B cell (primary cell): ENCODE results near the gene ARL4A. TPM values are rescaled to one million over a fixed set of nuclear protein-coding genes. Genes with fewer than 3 reads are reported as not detected.

Source experiments
- ATAC-seq: fragments of 200-7000 bp; cut with Tn5 transposase; one replicate; pipeline ENCODE4 v1.10.0; 2021; ENCODE audit warnings: low read depth, mild to moderate bottlenecking, moderate number of reproducible peaks, moderate library complexity
- CTCF ChIA-PET: fragments of 350-600 bp; sonication (Branson Sonifier 250); formaldehyde crosslinking; loops from one replicate; lab custom pipeline; 2021; ENCODE audit warnings: antibody characterized with exemption, inconsistent platforms; lab: Charles Lee
- POLR2A ChIA-PET: fragments of 350-600 bp; sonication (Branson Sonifier 250); formaldehyde crosslinking; loops from one replicate; lab custom pipeline; 2021; ENCODE audit warnings: antibody characterized with exemption; lab: Charles Lee
- DNase-seq: peaks from one replicate; pipeline ENCODE4 v3.0.0; 2013
- H2AFZ ChIP-seq: 2 replicates; pipeline ENCODE4 v1.6.1; 2012; ENCODE audit warnings: mild to moderate bottlenecking, low read depth, low read length; ENCODE audit not compliant: insufficient read depth, poor library complexity, severe bottlenecking
- H3K27ac ChIP-seq, 2 donors: 1 replicate in 1 of 2; 2 replicates in 1 of 2; pipeline ENCODE4 v1.5.1; 2012 to 2013; ENCODE audit warnings: low read length in 2 of 2, mild to moderate bottlenecking in 2 of 2, moderate library complexity in 1 of 2
- H3K27me3 ChIP-seq, 4 experiments: fragments of 200-600 bp in 1 of 4; sonication (generic) in 1 of 4; replicated peaks in 1 of 4; 1 replicate in 2 of 4; 2 replicates in 2 of 4; pipeline versions ENCODE4 v1.6.1 to v1.7.0; 2013 to 2016; ENCODE audit warnings: low read length in 3 of 4, mild to moderate bottlenecking in 2 of 4, mixed read lengths in 1 of 4, moderate library complexity in 1 of 4; ENCODE audit not compliant: insufficient read depth in 4 of 4, control insufficient read depth in 3 of 4; ENCODE audit errors: control extremely low read depth in 1 of 4
- H3K36me3 ChIP-seq, 2 experiments: replicated peaks in 1 of 2; 1 replicate in 1 of 2; 2 replicates in 1 of 2; pipeline versions ENCODE4 v1.6.1 to v1.7.1; 2013; ENCODE audit warnings: low read length in 1 of 2; ENCODE audit not compliant: insufficient read depth in 2 of 2, control insufficient read depth in 1 of 2; ENCODE audit errors: control extremely low read depth in 1 of 2, extremely low read depth in 1 of 2
- H3K4me1 ChIP-seq, 2 donors: fragments of 200-600 bp in 1 of 2; sonication (generic) in 1 of 2; 1 replicate in 1 of 2; 2 replicates in 1 of 2; pipeline versions ENCODE4 v1.5.1 to v1.6.1; 2013 to 2017; ENCODE audit warnings: low read length in 2 of 2; ENCODE audit not compliant: control insufficient read depth in 2 of 2, insufficient read depth in 2 of 2
- H3K4me2 ChIP-seq: replicated peaks from 2 replicates; pipeline ENCODE3; 2012; ENCODE audit warnings: mild to moderate bottlenecking, low read depth, low read length; ENCODE audit not compliant: poor library complexity, severe bottlenecking
- H3K4me3 ChIP-seq, 5 experiments: fragments of 200-600 bp in 1 of 5; sonication (generic) in 1 of 5; 1 replicate in 3 of 5; 2 replicates in 2 of 5; pipeline versions ENCODE4 v1.5.1 to v1.7.0; 2011 to 2016; ENCODE audit warnings: low read length in 4 of 5, mild to moderate bottlenecking in 4 of 5, low read depth in 2 of 5, control low read depth in 1 of 5, moderate library complexity in 1 of 5; ENCODE audit not compliant: insufficient read depth in 1 of 5; ENCODE audit errors: control extremely low read depth in 1 of 5, extremely low read depth in 1 of 5
- H3K79me2 ChIP-seq: fragments of 200-600 bp; sonication (generic); one replicate; pipeline ENCODE4 v1.6.0; 2016; ENCODE audit warnings: low read length; ENCODE audit not compliant: control insufficient read depth, insufficient read depth
- H3K9ac ChIP-seq: fragments of 200-600 bp; sonication (generic); 2 replicates; pipeline ENCODE4 v1.6.1; 2017; ENCODE audit warnings: mild to moderate bottlenecking, low read length, moderate library complexity
- H3K9me3 ChIP-seq, 3 donors: one replicate each; pipeline versions ENCODE4 v1.6.1 to v1.7.1; 2013; ENCODE audit warnings: low read length in 2 of 3; ENCODE audit not compliant: control insufficient read depth in 2 of 3, insufficient read depth in 1 of 3; ENCODE audit errors: control extremely low read depth in 1 of 3
- H4K20me1 ChIP-seq: 2 replicates; pipeline ENCODE4 v1.6.0; 2012; ENCODE audit warnings: mild to moderate bottlenecking, low read length; ENCODE audit not compliant: insufficient read depth, control insufficient read depth, poor library complexity, severe bottlenecking
- H3K27ac Mint-ChIP-seq: one replicate; pipeline ENCODE4 v1.8.0; 2021; ENCODE audit warnings: mixed read lengths
- H3K27me3 Mint-ChIP-seq: one replicate; pipeline ENCODE4 v1.8.0; 2021; ENCODE audit warnings: mixed read lengths
- H3K4me1 Mint-ChIP-seq: one replicate; pipeline ENCODE4 v1.8.0; 2021; ENCODE audit warnings: mixed read lengths
- H3K4me3 Mint-ChIP-seq: one replicate; pipeline ENCODE4 v1.8.0; 2021; ENCODE audit warnings: mixed read lengths
- H3K9me3 Mint-ChIP-seq: one replicate; pipeline ENCODE4 v1.8.0; 2022; ENCODE audit warnings: mixed read lengths; ENCODE audit not compliant: insufficient read depth
- CTCF ChIP-seq: fragments of 200-600 bp; IDR thresholded peaks from one replicate; pipeline ENCODE4 v1.8.0; 2022; ENCODE audit warnings: antibody characterized with exemption, mild to moderate bottlenecking
- EZH2 ChIP-seq: IDR thresholded peaks from 2 replicates; pipeline ENCODE4 v1.6.1; 2012; ENCODE audit warnings: borderline replicate concordance, low read depth, mild to moderate bottlenecking, moderate library complexity, low read length; ENCODE audit not compliant: insufficient read depth, poor library complexity, severe bottlenecking
- WGBS: methylation state at CpG from one replicate; pipeline ENCODE4 v1.1.5; 2013; ENCODE audit warnings: missing lambda C conversion rate; ENCODE audit not compliant: insufficient coverage; 5-methylcytosine and 5-hydroxymethylcytosine counted together
- intact Hi-C: fragments of 100-400 bp; cut with micrococcal nuclease; formaldehyde crosslinking; loops from one replicate; pipeline ENCODE4 v1.10.0; 2022
- polyA plus RNA-seq: library from polyadenylated mRNA; depleted of rRNA; stranded (reverse); fragments of >200 nt; gene quantifications from 2 replicates; pipeline ENCODE4 v1.2.3, GENCODE V29; 2012
- total RNA-seq, 2 donors: library from RNA; stranded (reverse); fragments of 120-200 nt in 1 of 2; gene quantifications; 1 replicate in 1 of 2; 2 replicates in 1 of 2; pipeline versions ENCODE4 v1.2.3 to v1.2.4, GENCODE V29; 2013 to 2022

ARL4A gene
- total and polyA plus RNA-seq, 2 donors (not counting 1 experiment from before 2014, with no cell fraction given), result 14.2 to 100 TPM

DNA sequence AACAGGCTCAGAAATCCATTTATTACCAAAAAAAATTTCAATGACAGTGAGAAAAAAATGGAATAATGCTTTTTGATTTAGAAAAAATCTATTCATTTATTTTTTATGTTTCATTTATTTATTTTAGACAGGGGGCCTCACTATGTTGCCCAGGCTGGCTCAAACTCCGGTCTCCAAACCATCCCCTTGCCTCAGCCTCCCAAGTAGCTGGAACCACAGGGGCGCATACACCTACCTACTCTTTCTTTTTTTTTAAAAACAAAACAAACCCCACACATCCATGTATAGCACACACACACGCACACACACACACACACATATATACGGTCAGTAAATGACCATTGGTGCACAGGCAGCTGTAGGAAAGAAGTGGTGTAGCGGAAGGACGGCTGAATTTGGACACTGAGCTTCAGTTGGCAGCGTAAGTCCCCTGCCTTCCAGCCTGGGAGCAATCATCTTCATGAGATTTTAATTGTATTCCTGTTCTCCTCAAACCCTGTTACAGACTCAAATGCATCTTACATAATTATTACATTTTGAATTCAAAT is 28.8 kb downstream of the ARL4A start:
- Histone ChIP-seq H3K79me2 (no peaks in the 10 kb centered on the region), H2AFZ (no peak overlapping the region), H3K36me3 (no peaks in the 10 kb centered on the region), H3K9ac (no peak overlapping the region), H3K4me3 (no peak overlapping the region), H3K4me1 (peaks cover 4 to 7% of the 10 kb centered on the region in 2 donors), H4K20me1 (no peaks in the 10 kb centered on the region), H3K27me3 (no peaks in the 10 kb centered on the region), H3K4me2 (no peak overlapping the region), H3K9me3 (peaks cover 0 to 9% (median 0%) of the 10 kb centered on the region in 3 donors), H3K27ac (no peak overlapping the region)
- WGBS, result 100% methylated on average over 3 of the region's 7 CpGs
- no peaks in the 10 kb centered on the region for H3K9me3 Mint-ChIP-seq
- POLR2A ChIA-PET, result no interaction called here
- H3K4me3 Mint-ChIP-seq, result no peak overlapping the region
- H3K27ac Mint-ChIP-seq, result no peak overlapping the region
- intact Hi-C loops, result no loop called here
- no peaks in the 10 kb centered on the region for H3K4me1 Mint-ChIP-seq
- no peak for ATAC-seq
- DNase-seq, result no peak
- peaks cover 3% of the 10 kb centered on the region for H3K27me3 Mint-ChIP-seq
- no peak for TF ChIP-seq CTCF
- TF ChIP-seq EZH2, result no peak
- CTCF ChIA-PET, result interaction anchor here (0.8 kb wide), 1 partner anchor 26 kb away, joined by 4 read pairs; no protein-coding TSS in a partner anchor

- H3K4me3 ChIP-seq, result no peak overlapping the region
- H3K27ac Mint-ChIP-seq, result no peak overlapping the region
- H3K4me3 Mint-ChIP-seq, result no peak overlapping the region
- peaks cover 3% of the 10 kb centered on the region for H3K27me3 Mint-ChIP-seq
- no peaks in the 10 kb centered on the region for H3K9me3 Mint-ChIP-seq
- ChIA-PET POLR2A (no interaction called here), CTCF (interaction anchor here (0.6 to 0.8 kb wide), 2 partner anchors 26 to 1222 kb away, joined by 3 to 4 read pairs; no protein-coding TSS in a partner anchor)
- no peak overlapping the region for H3K27ac ChIP-seq
- H3K4me2 ChIP-seq, result no peak overlapping the region
- H3K4me1 Mint-ChIP-seq, result no peaks in the 10 kb centered on the region
- intact Hi-C loops, result no loop called here
- no peak overlapping the region for H3K9ac ChIP-seq
- TF ChIP-seq EZH2 (no peak), CTCF (no peak)
- peaks cover 4 to 7% of the 10 kb centered on the region in 2 donors for H3K4me1 ChIP-seq
- H2AFZ ChIP-seq, result no peak overlapping the region
- no peaks in the 10 kb centered on the region for H4K20me1 ChIP-seq
- ATAC-seq, result no peak
- H3K36me3 ChIP-seq, result no peaks in the 10 kb centered on the region
- 75% methylated on average over 1 of the region's 3 CpGs for WGBS
- H3K27me3 ChIP-seq, result no peaks in the 10 kb centered on the region
- peaks cover 0 to 4% (median 0%) of the 10 kb centered on the region in 3 donors for H3K9me3 ChIP-seq
- H3K79me2 ChIP-seq, result no peaks in the 10 kb centered on the region
- DNase-seq, result no peak
Observed at GRCh38 chr7:12716722-12717121, 29.3 kb downstream of the ARL4A start.
